ENCODE measurements around the gene PSMB4.

GRCh38 chr1:151407304-151407703, 7.9 kb downstream of the PSMB4 start:
- TF ChIP-seq PPARA (CRISPR knock-in tag; IDR thresholded peaks at IDR 0.05; ENCODE audit: borderline replicate concordance), result no peak
- TF ChIP-seq GLIS3 (CRISPR knock-in tag; IDR thresholded peaks at IDR 0.05), result no peak
- no peak for TF ChIP-seq SNAI2 (CRISPR knock-in tag; IDR thresholded peaks at IDR 0.05)
